KBM-7 (cell line): ENCODE data around the gene COPA.

ENCODE experiments used
- DNase-seq: peaks from one replicate; pipeline ENCODE4 v3.0.0-alpha.2; 2015
- in situ Hi-C: fragments of 300-500 bp; cut with MboI; formaldehyde crosslinking; loops from 2 replicates; pipeline ENCODE4 v1.14.3; 2020; ENCODE audit warnings: low sequenced_read_pairs, low pct_unique_long_range_greater_than_20kb, mixed read lengths

Gene COPA

GRCh38 chr1:160363951-160364735 is 21.1 kb upstream of the COPA start:
- no peak for DNase-seq
- in situ Hi-C loops: no loop called here

- no peak for DNase-seq
- in situ Hi-C loops: no loop called here
These were observed 20.0 kb upstream of the COPA start for GRCh38 chr1:160363010-160363409.

GRCh38 chr1:160362168-160362957 is 19.3 kb upstream of the COPA start:
- DNase-seq: no peak
- in situ Hi-C loops: no loop called here

GRCh38 chr1:160361814-160362167 is 18.7 kb upstream of the COPA start:
- in situ Hi-C loops: no loop called here
- DNase-seq: no peak

GRCh38 chr1:160361199-160361598 is 18.1 kb upstream of the COPA start:
- no peak for DNase-seq
- in situ Hi-C loops: no loop called here

- no peak for DNase-seq
- in situ Hi-C loops: no loop called here
These were observed 17.2 kb upstream of the COPA start for GRCh38 chr1:160360227-160360695.

- DNase-seq: no peak
- in situ Hi-C loops: no loop called here
These were observed 16.6 kb upstream of the COPA start for GRCh38 chr1:160359559-160360226.

- DNase-seq: no peak
- in situ Hi-C loops: no loop called here
These were observed 15.0 kb upstream of the COPA start for GRCh38 chr1:160358073-160358472.

GRCh38 chr1:160357286-160358002 is 14.4 kb upstream of the COPA start:
- no peak for DNase-seq
- in situ Hi-C loops: no loop called here

- in situ Hi-C loops: no loop called here
- peak; percentile 42 for DNase-seq
These were observed 11.4 kb upstream of the COPA start for GRCh38 chr1:160354388-160354985.

GRCh38 chr1:160353223-160353622 is 10.2 kb upstream of the COPA start:
- no peak for DNase-seq
- in situ Hi-C loops: no loop called here

- in situ Hi-C loops: no loop called here
- DNase-seq: no peak
These were observed 9.5 kb upstream of the COPA start for GRCh38 chr1:160352555-160352954.

- in situ Hi-C loops: no loop called here
- no peak for DNase-seq
These were observed 8.6 kb upstream of the COPA start for GRCh38 chr1:160351629-160352028.

GRCh38 chr1:160346958-160347357 is 3.9 kb upstream of the COPA start:
- in situ Hi-C loops: no loop called here
- DNase-seq: peak; percentile 66

- DNase-seq: peak; percentile 16
- in situ Hi-C loops: no loop called here
These were observed 3.4 kb upstream of the COPA start for GRCh38 chr1:160346463-160346862.

GRCh38 chr1:160344936-160345335 is 1.9 kb upstream of the COPA start:
- in situ Hi-C loops: no loop called here
- DNase-seq: no peak

GRCh38 chr1:160344241-160344640 is 1.2 kb upstream of the COPA start:
- in situ Hi-C loops: no loop called here
- DNase-seq: no peak

GRCh38 chr1:160342526-160342925 is 524 bp downstream of the COPA start:
- in situ Hi-C loops: no loop called here
- DNase-seq: no peak

GRCh38 chr1:160340866-160341265 is 2.2 kb downstream of the COPA start:
- in situ Hi-C loops: no loop called here

More at GRCh38 chr1:160340866-160341265, 2.2 kb downstream of the COPA start:
- no peak for DNase-seq
